HepG2 (cell line): ENCODE measurements around the gene GGA1. TPM values are rescaled to one million over a fixed set of nuclear protein-coding genes. Genes with fewer than 3 reads are reported as not detected.

Experiments used
- ASH2L ChIP-seq: fragments of 300-600, 200-600 bp; sonication (generic); IDR thresholded peaks from 2 replicates; pipeline ENCODE4 v1.7.0; 2017; ENCODE audit warnings: low read depth, mild to moderate bottlenecking, moderate library complexity, mixed read lengths, low read length; ENCODE audit not compliant: insufficient read length
- BRD4 ChIP-seq: sonication (generic); formaldehyde crosslinking; IDR thresholded peaks from 2 replicates; pipeline ENCODE4 v1.4.0; 2020; ENCODE audit warnings: missing genetic modification reagents
- CHCHD3 ChIP-seq: sonication (generic); formaldehyde crosslinking; IDR thresholded peaks from 2 replicates; pipeline ENCODE4 v1.8.0; 2022; ENCODE audit warnings: mild to moderate bottlenecking, missing genetic modification reagents, moderate library complexity
- EED ChIP-seq: sonication (generic); formaldehyde crosslinking; IDR thresholded peaks from 2 replicates; pipeline ENCODE4 v1.5.0; 2020; ENCODE audit warnings: mild to moderate bottlenecking, missing genetic modification reagents
- FOXJ3 ChIP-seq: sonication (generic); formaldehyde crosslinking; IDR thresholded peaks from 2 replicates; pipeline ENCODE4 v1.4.0; 2020; ENCODE audit warnings: missing genetic modification reagents, mild to moderate bottlenecking, borderline replicate concordance
- PHF5A ChIP-seq: IDR thresholded peaks from one replicate; pipeline ENCODE4 v1.6.1; 2018; ENCODE audit warnings: low read depth, missing genetic modification reagents; ENCODE audit not compliant: unreplicated experiment
- SRSF1 ChIP-seq: fragments of 200-400 bp; formaldehyde crosslinking; optimal IDR thresholded peaks from 2 replicates; pipeline ENCODE3; 2017; ENCODE audit warnings: mild to moderate bottlenecking, low read depth, low read length, moderate library complexity
- TBP ChIP-seq: sonication (generic); formaldehyde crosslinking; IDR thresholded peaks from 2 replicates; pipeline ENCODE4 v1.5.0; 2020; ENCODE audit warnings: missing genetic modification reagents
- TCF7 ChIP-seq: sonication (generic); IDR thresholded peaks from 2 replicates; pipeline ENCODE4 v1.6.1; 2016; ENCODE audit warnings: antibody characterized with exemption, low read depth
- WIZ ChIP-seq: sonication (generic); formaldehyde crosslinking; IDR thresholded peaks from 2 replicates; pipeline ENCODE4 v1.5.1; 2020; ENCODE audit warnings: mild to moderate bottlenecking, missing genetic modification reagents
- XBP1 ChIP-seq: sonication (generic); formaldehyde crosslinking; IDR thresholded peaks from 2 replicates; pipeline ENCODE4 v1.5.0; 2020; ENCODE audit warnings: missing genetic modification reagents
- ZNF256 ChIP-seq: sonication (generic); formaldehyde crosslinking; conservative IDR thresholded peaks from 2 replicates; pipeline ENCODE4 v1.4.0; 2020; ENCODE audit warnings: missing genetic modification reagents
- ZNF337 ChIP-seq: sonication (generic); formaldehyde crosslinking; IDR thresholded peaks from 2 replicates; pipeline ENCODE4 v1.5.1; 2020; ENCODE audit warnings: missing genetic modification reagents, low read depth, mild to moderate bottlenecking, borderline replicate concordance
- polyA plus RNA-seq, 8 experiments: library from polyadenylated mRNA; depleted of rRNA in 3 of 8; stranded (reverse) in 7 of 8; unstranded in 1 of 8; fragments of >200 nt; fragmentation: Illumina TruSeq in 4 of 8; extraction: Trizol in 4 of 8; gene quantifications; 2 replicates each; pipeline versions ENCODE4 v1.2.1 to v1.2.3, GENCODE V29; 2011 to 2016; ENCODE audit warnings: low read depth in 4 of 8, missing spikeins in 1 of 8, mixed read lengths in 1 of 8; ENCODE audit not compliant: insufficient read depth in 1 of 8
- total RNA-seq, 5 experiments: library from RNA; depleted of rRNA; stranded (reverse); fragments of >200 nt; fragmentation: Illumina TruSeq; extraction: Trizol; gene quantifications; 2 replicates each; pipeline ENCODE4 v1.2.3, GENCODE V29; 2016; ENCODE audit warnings: low read depth in 1 of 5
- TF ChIP-seq, protein P1 (sequence below): IDR thresholded peaks from 2 replicates; pipeline ENCODE4 v1.4.0; 2020; ENCODE audit warnings: mild to moderate bottlenecking, missing genetic modification reagents
- TF ChIP-seq, protein P2 (sequence below): sonication (generic); formaldehyde crosslinking; IDR thresholded peaks from 2 replicates; pipeline ENCODE4 v1.4.0; 2020; ENCODE audit warnings: missing genetic modification reagents
- TF ChIP-seq, protein P3 (sequence below): sonication (generic); formaldehyde crosslinking; IDR thresholded peaks from 2 replicates; pipeline ENCODE4 v1.8.0; 2022; ENCODE audit warnings: missing genetic modification reagents, low read depth, mild to moderate bottlenecking, borderline replicate concordance
- TF ChIP-seq, protein P4 (sequence below): sonication (generic); formaldehyde crosslinking; IDR thresholded peaks from 2 replicates; pipeline ENCODE4 v1.5.1; 2020; ENCODE audit warnings: missing genetic modification reagents, mild to moderate bottlenecking, borderline replicate concordance
- TF ChIP-seq, protein P5 (sequence below): sonication (generic); formaldehyde crosslinking; IDR thresholded peaks from 2 replicates; pipeline ENCODE4 v1.5.0; 2020; ENCODE audit warnings: mild to moderate bottlenecking, low read depth, missing genetic modification reagents, borderline replicate concordance

GGA1 gene
- total and polyA plus RNA-seq, 2 of the 13 experiments (the other 11 are each of a cell fraction or from before 2014, with no cell fraction given) = 29.1 to 87.2 TPM

DNA sequence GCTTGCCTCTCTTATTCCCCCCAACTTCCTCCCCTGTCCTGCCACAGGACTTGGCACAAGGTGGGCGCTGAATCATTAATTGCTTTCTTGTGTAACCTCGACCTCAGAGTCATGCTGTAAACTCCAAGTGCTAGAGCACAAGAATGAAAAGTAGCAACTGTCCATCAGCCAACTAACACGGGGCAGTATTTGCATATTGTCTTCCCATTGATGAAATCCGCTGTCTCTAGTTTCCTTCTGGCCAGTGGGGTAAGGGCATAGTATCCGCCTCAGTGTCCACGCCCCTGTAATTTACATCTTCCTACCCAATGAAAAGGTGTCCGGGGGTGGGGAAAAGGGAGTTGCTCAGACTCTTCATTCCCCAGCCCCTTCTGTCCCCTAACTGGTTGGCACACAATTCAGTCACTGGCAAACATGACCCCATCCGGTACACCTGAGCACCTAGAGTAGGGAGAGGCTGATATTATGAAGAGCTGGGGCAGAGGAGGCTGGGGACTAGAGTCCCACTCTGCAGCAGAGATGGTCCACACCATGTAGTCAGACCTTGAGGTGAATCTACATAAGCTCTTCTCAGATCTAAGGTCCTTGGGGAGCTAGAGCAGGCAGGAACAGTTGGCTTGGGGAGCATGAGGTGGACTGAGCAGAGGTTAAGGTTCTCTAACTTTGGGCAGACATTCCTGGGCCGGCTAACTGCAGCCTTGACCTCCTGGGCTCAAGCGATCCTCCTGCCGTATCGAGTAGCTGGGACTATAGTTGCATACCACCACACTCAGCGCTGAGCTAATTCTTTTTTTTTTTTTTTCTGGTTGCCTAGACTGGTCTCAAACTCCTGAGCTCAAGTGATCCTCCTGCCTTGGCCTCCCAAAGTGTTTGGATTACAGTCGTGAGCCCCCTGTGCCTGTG is 6.8 kb upstream of the GGA1 start (continued):
- TF ChIP-seq, protein P1, sequence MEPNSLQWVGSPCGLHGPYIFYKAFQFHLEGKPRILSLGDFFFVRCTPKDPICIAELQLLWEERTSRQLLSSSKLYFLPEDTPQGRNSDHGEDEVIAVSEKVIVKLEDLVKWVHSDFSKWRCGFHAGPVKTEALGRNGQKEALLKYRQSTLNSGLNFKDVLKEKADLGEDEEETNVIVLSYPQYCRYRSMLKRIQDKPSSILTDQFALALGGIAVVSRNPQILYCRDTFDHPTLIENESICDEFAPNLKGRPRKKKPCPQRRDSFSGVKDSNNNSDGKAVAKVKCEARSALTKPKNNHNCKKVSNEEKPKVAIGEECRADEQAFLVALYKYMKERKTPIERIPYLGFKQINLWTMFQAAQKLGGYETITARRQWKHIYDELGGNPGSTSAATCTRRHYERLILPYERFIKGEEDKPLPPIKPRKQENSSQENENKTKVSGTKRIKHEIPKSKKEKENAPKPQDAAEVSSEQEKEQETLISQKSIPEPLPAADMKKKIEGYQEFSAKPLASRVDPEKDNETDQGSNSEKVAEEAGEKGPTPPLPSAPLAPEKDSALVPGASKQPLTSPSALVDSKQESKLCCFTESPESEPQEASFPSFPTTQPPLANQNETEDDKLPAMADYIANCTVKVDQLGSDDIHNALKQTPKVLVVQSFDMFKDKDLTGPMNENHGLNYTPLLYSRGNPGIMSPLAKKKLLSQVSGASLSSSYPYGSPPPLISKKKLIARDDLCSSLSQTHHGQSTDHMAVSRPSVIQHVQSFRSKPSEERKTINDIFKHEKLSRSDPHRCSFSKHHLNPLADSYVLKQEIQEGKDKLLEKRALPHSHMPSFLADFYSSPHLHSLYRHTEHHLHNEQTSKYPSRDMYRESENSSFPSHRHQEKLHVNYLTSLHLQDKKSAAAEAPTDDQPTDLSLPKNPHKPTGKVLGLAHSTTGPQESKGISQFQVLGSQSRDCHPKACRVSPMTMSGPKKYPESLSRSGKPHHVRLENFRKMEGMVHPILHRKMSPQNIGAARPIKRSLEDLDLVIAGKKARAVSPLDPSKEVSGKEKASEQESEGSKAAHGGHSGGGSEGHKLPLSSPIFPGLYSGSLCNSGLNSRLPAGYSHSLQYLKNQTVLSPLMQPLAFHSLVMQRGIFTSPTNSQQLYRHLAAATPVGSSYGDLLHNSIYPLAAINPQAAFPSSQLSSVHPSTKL (CRISPR knock-in tag) = no peak
- TF ChIP-seq ZNF337 (CRISPR knock-in tag) (no peak), CHCHD3 (CRISPR knock-in tag) (no peak), WIZ (CRISPR knock-in tag) (no peak), ZNF256 (CRISPR knock-in tag) (no peak), EED (CRISPR knock-in tag) (no peak), SRSF1 (no peak), BRD4 (CRISPR knock-in tag) (no peak), FOXJ3 (no peak), PHF5A (CRISPR knock-in tag) (no peak), TCF7 (no peak), XBP1 (CRISPR knock-in tag) (no peak), ASH2L (no peak), TBP (CRISPR knock-in tag) (no peak)
- TF ChIP-seq, protein P2, sequence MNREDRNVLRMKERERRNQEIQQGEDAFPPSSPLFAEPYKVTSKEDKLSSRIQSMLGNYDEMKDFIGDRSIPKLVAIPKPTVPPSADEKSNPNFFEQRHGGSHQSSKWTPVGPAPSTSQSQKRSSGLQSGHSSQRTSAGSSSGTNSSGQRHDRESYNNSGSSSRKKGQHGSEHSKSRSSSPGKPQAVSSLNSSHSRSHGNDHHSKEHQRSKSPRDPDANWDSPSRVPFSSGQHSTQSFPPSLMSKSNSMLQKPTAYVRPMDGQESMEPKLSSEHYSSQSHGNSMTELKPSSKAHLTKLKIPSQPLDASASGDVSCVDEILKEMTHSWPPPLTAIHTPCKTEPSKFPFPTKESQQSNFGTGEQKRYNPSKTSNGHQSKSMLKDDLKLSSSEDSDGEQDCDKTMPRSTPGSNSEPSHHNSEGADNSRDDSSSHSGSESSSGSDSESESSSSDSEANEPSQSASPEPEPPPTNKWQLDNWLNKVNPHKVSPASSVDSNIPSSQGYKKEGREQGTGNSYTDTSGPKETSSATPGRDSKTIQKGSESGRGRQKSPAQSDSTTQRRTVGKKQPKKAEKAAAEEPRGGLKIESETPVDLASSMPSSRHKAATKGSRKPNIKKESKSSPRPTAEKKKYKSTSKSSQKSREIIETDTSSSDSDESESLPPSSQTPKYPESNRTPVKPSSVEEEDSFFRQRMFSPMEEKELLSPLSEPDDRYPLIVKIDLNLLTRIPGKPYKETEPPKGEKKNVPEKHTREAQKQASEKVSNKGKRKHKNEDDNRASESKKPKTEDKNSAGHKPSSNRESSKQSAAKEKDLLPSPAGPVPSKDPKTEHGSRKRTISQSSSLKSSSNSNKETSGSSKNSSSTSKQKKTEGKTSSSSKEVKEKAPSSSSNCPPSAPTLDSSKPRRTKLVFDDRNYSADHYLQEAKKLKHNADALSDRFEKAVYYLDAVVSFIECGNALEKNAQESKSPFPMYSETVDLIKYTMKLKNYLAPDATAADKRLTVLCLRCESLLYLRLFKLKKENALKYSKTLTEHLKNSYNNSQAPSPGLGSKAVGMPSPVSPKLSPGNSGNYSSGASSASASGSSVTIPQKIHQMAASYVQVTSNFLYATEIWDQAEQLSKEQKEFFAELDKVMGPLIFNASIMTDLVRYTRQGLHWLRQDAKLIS = no peak
- TF ChIP-seq, protein P3, sequence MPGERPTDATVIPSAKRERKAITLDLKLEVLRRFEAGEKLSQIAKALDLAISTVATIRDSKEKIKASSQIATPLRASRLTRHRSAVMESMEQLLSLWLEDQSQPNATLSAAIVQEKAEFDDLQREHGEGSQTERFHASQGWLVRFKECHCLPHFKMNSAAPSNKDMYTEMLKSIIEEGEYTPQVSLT (CRISPR knock-in tag) = no peak
- TF ChIP-seq, protein P4, sequence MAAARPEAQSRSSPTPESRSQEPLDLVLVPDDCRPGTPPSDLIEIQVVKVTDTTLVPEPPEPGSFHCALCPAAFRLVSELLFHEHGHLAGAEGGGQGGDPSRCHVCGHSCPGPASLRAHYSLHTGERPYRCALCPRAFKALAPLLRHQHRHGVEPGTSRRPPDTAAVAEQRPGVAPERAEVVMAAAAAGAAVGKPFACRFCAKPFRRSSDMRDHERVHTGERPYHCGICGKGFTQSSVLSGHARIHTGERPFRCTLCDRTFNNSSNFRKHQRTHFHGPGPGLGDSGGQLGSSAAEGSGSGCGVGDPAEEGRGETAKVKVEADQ = no peak
- TF ChIP-seq, protein P5, sequence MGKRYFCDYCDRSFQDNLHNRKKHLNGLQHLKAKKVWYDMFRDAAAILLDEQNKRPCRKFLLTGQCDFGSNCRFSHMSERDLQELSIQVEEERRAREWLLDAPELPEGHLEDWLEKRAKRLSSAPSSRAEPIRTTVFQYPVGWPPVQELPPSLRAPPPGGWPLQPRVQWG = no peak
